ENCODE data around the gene LSM4. TPM values are rescaled to one million over a fixed set of nuclear protein-coding genes. Genes with fewer than 3 reads are reported as not detected.

Gene LSM4
- total RNA-seq, 1 experiment from 2014 or later: 349 TPM

Other genes starting within 250 kb of the LSM4 start
- gene IL12RB1, start 236.1 kb downstream of the LSM4 start, total RNA-seq (2014; rRNA removed; shearing (Covaris generic)): 2.4 TPM in 2 replicates
- gene MAST3, start 225.3 kb downstream of the LSM4 start, total RNA-seq (2014; rRNA removed; shearing (Covaris generic)): 2.4 and 3.1 TPM in 2 replicates
- gene PIK3R2, start 169.9 kb downstream of the LSM4 start, total RNA-seq (2014; rRNA removed; shearing (Covaris generic)): 9.8 and 25.1 TPM in 2 replicates
- 156 and 172 TPM in 2 replicates for gene IFI30, start 149.3 kb downstream of the LSM4 start, total RNA-seq (2014; rRNA removed; shearing (Covaris generic))
- 17.7 and 30.9 TPM in 2 replicates for gene MPV17L2, start 129.9 kb downstream of the LSM4 start, total RNA-seq (2014; rRNA removed; shearing (Covaris generic))
- 0.41 and 2.2 TPM in 2 replicates for gene RAB3A, start 119.0 kb downstream of the LSM4 start, total RNA-seq (2014; rRNA removed; shearing (Covaris generic))
- 0.06 TPM in 1 of 2 replicates, not detected in the other for gene PDE4C, start 96.6 kb downstream of the LSM4 start, total RNA-seq (2014; rRNA removed; shearing (Covaris generic))
- 0.62 and 1.0 TPM in 2 replicates for gene IQCN, start 48.6 kb downstream of the LSM4 start, total RNA-seq (2014; rRNA removed; shearing (Covaris generic))
- 29.1 and 86.4 TPM in 2 replicates for gene JUND, start 41.5 kb downstream of the LSM4 start, total RNA-seq (2014; rRNA removed; shearing (Covaris generic))
- gene PGPEP1, start 17.5 kb upstream of the LSM4 start, total RNA-seq (2014; rRNA removed; shearing (Covaris generic)): 2.9 and 12.1 TPM in 2 replicates
- 376 and 378 TPM in 2 replicates for gene GDF15, start 63.1 kb upstream of the LSM4 start, total RNA-seq (2014; rRNA removed; shearing (Covaris generic))
- 0.06 and 0.35 TPM in 2 replicates for gene LRRC25, start 74.5 kb upstream of the LSM4 start, total RNA-seq (2014; rRNA removed; shearing (Covaris generic))
- 44.6 and 60.9 TPM in 2 replicates for gene SSBP4, start 96.3 kb upstream of the LSM4 start, total RNA-seq (2014; rRNA removed; shearing (Covaris generic))
- gene ISYNA1, start 115.1 kb upstream of the LSM4 start, total RNA-seq (2014; rRNA removed; shearing (Covaris generic)): 0.33 and 0.45 TPM in 2 replicates
- 4.9 and 5.8 TPM in 2 replicates for gene ELL, start 199.0 kb upstream of the LSM4 start, total RNA-seq (2014; rRNA removed; shearing (Covaris generic))
- gene FKBP8, start 220.5 kb upstream of the LSM4 start, total RNA-seq (2014; rRNA removed; shearing (Covaris generic)): 145 and 185 TPM in 2 replicates
- gene KXD1, start 234.8 kb upstream of the LSM4 start, total RNA-seq (2014; rRNA removed; shearing (Covaris generic)): 139 and 150 TPM in 2 replicates
- 2,104 and 2,108 TPM in 2 replicates for gene UBA52, start 248.8 kb upstream of the LSM4 start, total RNA-seq (2014; rRNA removed; shearing (Covaris generic))